Measurements from ENCODE around the gene TMEM256. TPM values are rescaled to one million over a fixed set of nuclear protein-coding genes. Genes with fewer than 3 reads are reported as not detected.

The TMEM256 gene
- polyA plus RNA-seq, 4 donors = 193 to 771 (median 385) TPM

GRCh38 chr17:7426203-7426863 is 22.4 kb upstream of the TMEM256 start:
- H3K4me1 ChIP-seq (ENCODE audit: control insufficient read depth in 3 of 3, insufficient read depth in 2 of 3, low read depth in 1 of 3, low read length in 2 of 3) = no peaks in the 10 kb centered on the region
- FAIRE-seq (no peak), DNase-seq (no peak)
- no peak overlapping the region for H3K27ac ChIP-seq (ENCODE audit: low read depth in 1 of 3, low read length in 2 of 3)
- no peak overlapping the region for H3K4me3 ChIP-seq (ENCODE audit: low read depth in 1 of 3, low read length in 3 of 3)
- 93 to 94% (median 94%) methylated on average over 31 to 33 of the region's 33 CpGs for WGBS, 3 donors
- peaks cover 0 to 3% (median 0%) of the 10 kb centered on the region in 3 donors for H3K27me3 ChIP-seq (ENCODE audit: control insufficient read depth in 3 of 3, insufficient read depth in 3 of 3, low read length in 3 of 3)
- H3K36me3 ChIP-seq (ENCODE audit: control insufficient read depth in 3 of 3, insufficient read depth in 2 of 3, low read depth in 1 of 3, low read length in 3 of 3) = no peaks in the 10 kb centered on the region
- H3K9me3 ChIP-seq (ENCODE audit: control insufficient read depth in 2 of 2, insufficient read depth in 1 of 2, low read depth in 1 of 2, low read length in 1 of 2) = no peaks in the 10 kb centered on the region

- H3K27me3 ChIP-seq (ENCODE audit: control insufficient read depth in 3 of 3, insufficient read depth in 3 of 3, low read length in 3 of 3) = peaks cover 0 to 3% (median 0%) of the 10 kb centered on the region in 3 donors
- DNase-seq (no peak), FAIRE-seq (no peak)
- no peaks in the 10 kb centered on the region for H3K9me3 ChIP-seq (ENCODE audit: control insufficient read depth in 2 of 2, insufficient read depth in 1 of 2, low read depth in 1 of 2, low read length in 1 of 2)
- WGBS, 3 donors = 71 to 83% (median 75%) methylated on average over 6 to 8 of the region's 8 CpGs
- no peaks in the 10 kb centered on the region for H3K36me3 ChIP-seq (ENCODE audit: control insufficient read depth in 3 of 3, insufficient read depth in 2 of 3, low read depth in 1 of 3, low read length in 3 of 3)
- no peak overlapping the region for H3K27ac ChIP-seq (ENCODE audit: low read depth in 1 of 3, low read length in 2 of 3)
- H3K4me1 ChIP-seq (ENCODE audit: control insufficient read depth in 3 of 3, insufficient read depth in 2 of 3, low read depth in 1 of 3, low read length in 2 of 3) = no peaks in the 10 kb centered on the region
- H3K4me3 ChIP-seq (ENCODE audit: low read depth in 1 of 3, low read length in 3 of 3) = no peak overlapping the region
These were observed 21.9 kb upstream of the TMEM256 start for GRCh38 chr17:7425756-7426155.

- H3K4me3 ChIP-seq (ENCODE audit: low read depth in 1 of 3, low read length in 3 of 3) = no peak within 1 kb of the TSS
- no peaks in the 10 kb centered on the region for H3K9me3 ChIP-seq (ENCODE audit: control insufficient read depth in 2 of 2, insufficient read depth in 1 of 2, low read depth in 1 of 2, low read length in 1 of 2)
- 74 to 79% (median 75%) methylated on average over 7 of the region's 7 CpGs for WGBS, 3 donors
- H3K27me3 ChIP-seq (ENCODE audit: control insufficient read depth in 3 of 3, insufficient read depth in 3 of 3, low read length in 3 of 3) = peaks cover 0 to 3% (median 0%) of the 10 kb centered on the region in 3 donors
- H3K27ac ChIP-seq (ENCODE audit: low read depth in 1 of 3, low read length in 2 of 3) = no peak within 1 kb of the TSS
- DNase-seq (no peak), FAIRE-seq (no peak)
- H3K36me3 ChIP-seq (ENCODE audit: control insufficient read depth in 3 of 3, insufficient read depth in 2 of 3, low read depth in 1 of 3, low read length in 3 of 3) = no peaks in the 10 kb centered on the region
- H3K4me1 ChIP-seq (ENCODE audit: control insufficient read depth in 3 of 3, insufficient read depth in 2 of 3, low read depth in 1 of 3, low read length in 2 of 3) = no peaks in the 10 kb centered on the region
These were observed 21.4 kb upstream of the TMEM256 start, which contains the start of gene SPEM2 for GRCh38 chr17:7425316-7425715. TSS of gene SPEM2 (plus strand) at chr17:7425616. CDS start at chr17:7425689, 73 bp downstream.

- WGBS, 3 donors = 64 to 79% (median 69%) methylated on average over 4 of the region's 4 CpGs
These were observed 19.8 kb upstream of the TMEM256 start for GRCh38 chr17:7423679-7424078.

GRCh38 chr17:7421186-7421585 is 17.3 kb upstream of the TMEM256 start:
- WGBS, 3 donors = 94 to 96% (median 95%) methylated on average over 16 of the region's 16 CpGs
- FAIRE-seq (no peak), DNase-seq (no peak)
- Histone ChIP-seq H3K27me3 (ENCODE audit: control insufficient read depth in 3 of 3, insufficient read depth in 3 of 3, low read length in 3 of 3) (peaks cover 0 to 7% (median 0%) of the 10 kb centered on the region in 3 donors), H3K4me3 (ENCODE audit: low read depth in 1 of 3, low read length in 3 of 3) (no peak overlapping the region), H3K4me1 (ENCODE audit: control insufficient read depth in 3 of 3, insufficient read depth in 2 of 3, low read depth in 1 of 3, low read length in 2 of 3) (no peaks in the 10 kb centered on the region), H3K9me3 (ENCODE audit: control insufficient read depth in 2 of 2, insufficient read depth in 1 of 2, low read depth in 1 of 2, low read length in 1 of 2) (no peaks in the 10 kb centered on the region), H3K36me3 (ENCODE audit: control insufficient read depth in 3 of 3, insufficient read depth in 2 of 3, low read depth in 1 of 3, low read length in 3 of 3) (no peaks in the 10 kb centered on the region), H3K27ac (ENCODE audit: low read depth in 1 of 3, low read length in 2 of 3) (no peak overlapping the region)

More at GRCh38 chr17:7423679-7424078, 19.8 kb upstream of the TMEM256 start:
- Histone ChIP-seq H3K27me3 (ENCODE audit: control insufficient read depth in 3 of 3, insufficient read depth in 3 of 3, low read length in 3 of 3) (peaks cover 0 to 7% (median 0%) of the 10 kb centered on the region in 3 donors), H3K27ac (ENCODE audit: low read depth in 1 of 3, low read length in 2 of 3) (no peak overlapping the region), H3K36me3 (ENCODE audit: control insufficient read depth in 3 of 3, insufficient read depth in 2 of 3, low read depth in 1 of 3, low read length in 3 of 3) (no peaks in the 10 kb centered on the region), H3K9me3 (ENCODE audit: control insufficient read depth in 2 of 2, insufficient read depth in 1 of 2, low read depth in 1 of 2, low read length in 1 of 2) (no peaks in the 10 kb centered on the region), H3K4me1 (ENCODE audit: control insufficient read depth in 3 of 3, insufficient read depth in 2 of 3, low read depth in 1 of 3, low read length in 2 of 3) (no peaks in the 10 kb centered on the region), H3K4me3 (ENCODE audit: low read depth in 1 of 3, low read length in 3 of 3) (no peak overlapping the region)
- FAIRE-seq (no peak), DNase-seq (no peak)

GRCh38 chr17:7419819-7420610 is 16.1 kb upstream of the TMEM256 start, which contains the start of gene SPEM1:
TSS of gene SPEM1 (plus strand) at chr17:7420324. CDS start at chr17:7420385, 61 bp downstream.
- Histone ChIP-seq H3K4me1 (ENCODE audit: control insufficient read depth in 3 of 3, insufficient read depth in 2 of 3, low read depth in 1 of 3, low read length in 2 of 3) (no peaks in the 10 kb centered on the region), H3K27me3 (ENCODE audit: control insufficient read depth in 3 of 3, insufficient read depth in 3 of 3, low read length in 3 of 3) (peaks cover 0 to 7% (median 0%) of the 10 kb centered on the region in 3 donors), H3K9me3 (ENCODE audit: control insufficient read depth in 2 of 2, insufficient read depth in 1 of 2, low read depth in 1 of 2, low read length in 1 of 2) (no peaks in the 10 kb centered on the region), H3K27ac (ENCODE audit: low read depth in 1 of 3, low read length in 2 of 3) (no peak within 1 kb of the TSS), H3K4me3 (ENCODE audit: low read depth in 1 of 3, low read length in 3 of 3) (no peak within 1 kb of the TSS), H3K36me3 (ENCODE audit: control insufficient read depth in 3 of 3, insufficient read depth in 2 of 3, low read depth in 1 of 3, low read length in 3 of 3) (peaks cover 0 to 2% (median 0%) of the 10 kb centered on the region in 3 donors)
- WGBS, 3 donors = 80 to 84% (median 82%) methylated on average over 17 of the region's 17 CpGs
- no peak for DNase-seq
- no peak for FAIRE-seq

- DNase-seq = no peak
- FAIRE-seq = no peak
- WGBS, 3 donors = 60 to 68% (median 66%) methylated on average over 17 to 18 of the region's 18 CpGs
- H3K4me1 ChIP-seq (ENCODE audit: control insufficient read depth in 3 of 3, insufficient read depth in 2 of 3, low read depth in 1 of 3, low read length in 2 of 3) = no peaks in the 10 kb centered on the region
- H3K4me3 ChIP-seq (ENCODE audit: low read depth in 1 of 3, low read length in 3 of 3) = no peak overlapping the region
- H3K36me3 ChIP-seq (ENCODE audit: control insufficient read depth in 3 of 3, insufficient read depth in 2 of 3, low read depth in 1 of 3, low read length in 3 of 3) = peaks cover 0 to 7% (median 0%) of the 10 kb centered on the region in 3 donors
- H3K27me3 ChIP-seq (ENCODE audit: control insufficient read depth in 3 of 3, insufficient read depth in 3 of 3, low read length in 3 of 3) = peaks cover 0 to 7% (median 0%) of the 10 kb centered on the region in 3 donors
- no peaks in the 10 kb centered on the region for H3K9me3 ChIP-seq (ENCODE audit: control insufficient read depth in 2 of 2, insufficient read depth in 1 of 2, low read depth in 1 of 2, low read length in 1 of 2)
- no peak overlapping the region for H3K27ac ChIP-seq (ENCODE audit: low read depth in 1 of 3, low read length in 2 of 3)
These were observed 14.7 kb upstream of the TMEM256 start for GRCh38 chr17:7418472-7419152.

GRCh38 chr17:7417056-7417655 is 13.3 kb upstream of the TMEM256 start:
- H3K27me3 ChIP-seq (ENCODE audit: control insufficient read depth in 3 of 3, insufficient read depth in 3 of 3, low read length in 3 of 3) = peaks cover 0 to 7% (median 0%) of the 10 kb centered on the region in 3 donors
- DNase-seq (no peak), FAIRE-seq (no peak)
- H3K4me1 ChIP-seq (ENCODE audit: control insufficient read depth in 3 of 3, insufficient read depth in 2 of 3, low read depth in 1 of 3, low read length in 2 of 3) = no peaks in the 10 kb centered on the region
- no peak overlapping the region for H3K27ac ChIP-seq (ENCODE audit: low read depth in 1 of 3, low read length in 2 of 3)
- H3K4me3 ChIP-seq (ENCODE audit: low read depth in 1 of 3, low read length in 3 of 3) = no peak overlapping the region
- no peaks in the 10 kb centered on the region for H3K9me3 ChIP-seq (ENCODE audit: control insufficient read depth in 2 of 2, insufficient read depth in 1 of 2, low read depth in 1 of 2, low read length in 1 of 2)
- WGBS, 3 donors = 92 to 93% (median 93%) methylated on average over 42 to 54 of the region's 54 CpGs
- H3K36me3 ChIP-seq (ENCODE audit: control insufficient read depth in 3 of 3, insufficient read depth in 2 of 3, low read depth in 1 of 3, low read length in 3 of 3) = peaks cover 0 to 7% (median 0%) of the 10 kb centered on the region in 3 donors

All from small intestine (tissue), 7 donors.